OCI-LY7 (cell line): ENCODE data around the gene CSTPP1. TPM values are rescaled to one million over a fixed set of nuclear protein-coding genes. Genes with fewer than 3 reads are reported as not detected.

ENCODE experiments used
- BruUV-seq: library from RNA; stranded (reverse); fragments of 400-500 nt; replicated peaks from 2 replicates; lab custom pipeline; 2021; lab: Mats Ljungman, UMichigan
- CTCF ChIA-PET: fragments of 300-600 bp; sonication (Branson Sonifier 250); formaldehyde crosslinking; loops from one replicate; lab custom pipeline; 2022; ENCODE audit warnings: antibody characterized with exemption; ENCODE audit not compliant: unreplicated experiment; lab: Charles Lee
- POLR2A ChIA-PET: fragments of 300-600 bp; sonication (Branson Sonifier 250); formaldehyde crosslinking; loops from one replicate; lab custom pipeline; 2022; ENCODE audit warnings: antibody characterized with exemption; lab: Charles Lee
- DNase-seq: peaks from one replicate; pipeline ENCODE4 v3.0.0-alpha.2; 2015; ENCODE audit warnings: low spot score
- H2AFZ ChIP-seq: fragments of 200-600 bp; sonication (generic), shearing (Covaris generic); 2 replicates; pipeline ENCODE4 v1.6.1; 2014; ENCODE audit warnings: mild to moderate bottlenecking, antibody characterized with exemption, low read length, moderate library complexity
- H3K27ac ChIP-seq: fragments of 200-600 bp; sonication (generic); 2 replicates; pipeline ENCODE4 v1.5.1; 2014; ENCODE audit warnings: mixed run types, low read depth, mild to moderate bottlenecking, moderate library complexity, low read length, inconsistent platforms; ENCODE audit not compliant: poor library complexity, severe bottlenecking
- H3K36me3 ChIP-seq: fragments of 200-600 bp; sonication (generic); 2 replicates; pipeline ENCODE4 v1.6.1; 2014; ENCODE audit warnings: mild to moderate bottlenecking, antibody characterized with exemption, low read length, moderate library complexity, mixed read lengths; ENCODE audit not compliant: insufficient read depth
- H3K4me1 ChIP-seq: fragments of 200-600 bp; sonication (generic); 2 replicates; pipeline ENCODE4 v1.5.1; 2014; ENCODE audit warnings: mild to moderate bottlenecking, low read length; ENCODE audit not compliant: insufficient read depth, poor library complexity, severe bottlenecking
- H3K4me2 ChIP-seq: fragments of 200-600 bp; sonication (generic); 2 replicates; pipeline ENCODE4 v1.6.1; 2014; ENCODE audit warnings: mild to moderate bottlenecking, low read length
- H3K4me3 ChIP-seq: fragments of 200-600 bp; sonication (generic); 2 replicates; pipeline ENCODE4 v1.5.1; 2014; ENCODE audit warnings: mild to moderate bottlenecking, low read depth, low read length; ENCODE audit not compliant: poor library complexity, severe bottlenecking
- H3K79me2 ChIP-seq: fragments of 200-600 bp; sonication (generic); 2 replicates; pipeline ENCODE4 v1.6.1; 2016; ENCODE audit warnings: low read depth, mild to moderate bottlenecking, low read length, moderate library complexity, mixed read lengths; ENCODE audit not compliant: insufficient read depth
- H3K9me2 ChIP-seq: fragments of 200-600 bp; sonication (generic); 2 replicates; pipeline ENCODE4 v1.6.1; 2016; ENCODE audit warnings: mild to moderate bottlenecking, low read length, mixed read lengths; ENCODE audit not compliant: insufficient read depth
- H3K9me3 ChIP-seq: fragments of 200-600 bp; sonication (generic); 2 replicates; pipeline ENCODE4 v1.6.1; 2014; ENCODE audit warnings: mild to moderate bottlenecking, mixed run types, low read length, mixed read lengths
- H4K20me1 ChIP-seq: fragments of 200-600 bp; sonication (generic); 2 replicates; pipeline ENCODE4 v1.6.1; 2014; ENCODE audit warnings: mild to moderate bottlenecking, antibody characterized with exemption, low read length, moderate library complexity, mixed read lengths; ENCODE audit not compliant: insufficient read depth
- EZH2phosphoT487 ChIP-seq: fragments of 200-600 bp; sonication (generic); IDR thresholded peaks from 2 replicates; pipeline ENCODE4 v1.6.1; 2018; ENCODE audit warnings: low read depth, borderline replicate concordance, mild to moderate bottlenecking, mixed run types, antibody characterized with exemption, low read length, moderate library complexity, mixed read lengths
- intact Hi-C: fragments of 100-400 bp; cut with micrococcal nuclease; formaldehyde crosslinking; loops from one replicate; pipeline ENCODE4 v1.10.0; 2022; ENCODE audit not compliant: unreplicated experiment
- total RNA-seq, 2 experiments: library from RNA; depleted of rRNA in 1 of 2; stranded (reverse); fragments of >200 nt in 1 of 2; shearing (Covaris generic) in 1 of 2; gene quantifications; 2 replicates each; pipeline ENCODE4 v1.2.3, GENCODE V29; 2014 to 2022
- TF ChIP-seq, protein P1 (sequence below): fragments of 200-600 bp; sonication (generic); conservative IDR thresholded peaks from 2 replicates; pipeline ENCODE4 v1.5.1; 2014; ENCODE audit warnings: mild to moderate bottlenecking, antibody characterized with exemption, low read length, moderate library complexity, mixed read lengths

The CSTPP1 gene
- total RNA-seq, 2 experiments from 2014 or later, result 39.6 to 43.1 TPM

DNA sequence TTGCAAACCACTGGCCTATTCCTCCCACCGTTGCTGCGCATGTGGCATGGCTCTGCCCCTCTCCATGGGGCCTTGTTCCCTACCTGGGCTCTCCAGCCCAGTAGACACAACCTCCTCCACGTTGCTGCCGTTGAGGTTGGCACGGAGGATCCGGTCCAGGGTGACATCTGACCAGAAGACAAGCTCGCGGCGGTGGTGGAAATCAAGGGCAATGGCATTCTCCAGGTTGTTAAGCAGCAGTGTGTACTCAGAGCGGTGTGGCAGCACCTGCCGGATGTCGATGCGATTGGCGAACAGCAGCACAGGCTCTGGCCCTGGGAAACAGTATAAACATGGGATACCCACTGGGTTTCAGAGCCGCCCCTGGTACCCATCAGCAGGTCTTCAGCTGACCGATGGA lies 42.1 kb upstream of the CSTPP1 start:
- Histone ChIP-seq H3K27ac (no peak overlapping the region), H3K9me2 (no peaks in the 10 kb centered on the region), H3K79me2 (no peaks in the 10 kb centered on the region), H3K9me3 (no peaks in the 10 kb centered on the region), H3K4me3 (no peak overlapping the region), H2AFZ (no peak overlapping the region), H3K36me3 (peaks cover 73% of the 10 kb centered on the region), H4K20me1 (no peaks in the 10 kb centered on the region), H3K4me1 (peaks cover 4% of the 10 kb centered on the region), H3K4me2 (no peak overlapping the region)
- CTCF ChIA-PET, result no interaction called here
- intact Hi-C loops, result no loop called here
- no peak for TF ChIP-seq EZH2phosphoT487
- POLR2A ChIA-PET, result interaction anchor here (0.6 to 1.2 kb wide), 4 partner anchors 16 to 834 kb away, joined by 3 to 4 read pairs (median 4); no protein-coding TSS in a partner anchor
- DNase-seq, result no peak
- no TSS peak for BruUV-seq

DNA sequence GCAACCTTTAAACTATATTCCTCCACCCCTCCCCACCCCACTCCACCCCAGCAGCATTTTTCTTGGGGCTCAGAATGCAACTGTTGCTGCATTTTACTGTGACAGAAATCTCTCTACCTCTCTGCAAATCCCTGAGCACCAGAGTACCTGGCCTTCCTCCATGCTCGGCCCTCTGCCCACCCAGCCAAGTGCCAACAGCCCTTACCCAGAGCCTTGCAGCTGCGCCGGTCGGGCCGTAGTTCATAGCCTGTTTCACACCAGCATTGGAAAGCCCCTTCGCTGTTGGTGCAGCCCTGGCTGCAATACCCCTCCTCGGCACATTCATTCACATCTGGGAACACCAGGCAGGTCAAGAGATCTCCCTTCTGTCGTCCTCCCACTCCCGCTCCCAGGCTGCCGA lies 41.6 kb upstream of the CSTPP1 start:
- intact Hi-C loops, result no loop called here
- Histone ChIP-seq H3K4me2 (no peak overlapping the region), H3K9me2 (no peaks in the 10 kb centered on the region), H3K4me3 (no peak overlapping the region), H3K9me3 (no peaks in the 10 kb centered on the region), H3K36me3 (peaks cover 73% of the 10 kb centered on the region), H3K27ac (no peak overlapping the region), H4K20me1 (no peaks in the 10 kb centered on the region), H2AFZ (no peak overlapping the region), H3K4me1 (peaks cover 1% of the 10 kb centered on the region), H3K79me2 (no peaks in the 10 kb centered on the region)
- no TSS peak for BruUV-seq
- TF ChIP-seq, protein P1, sequence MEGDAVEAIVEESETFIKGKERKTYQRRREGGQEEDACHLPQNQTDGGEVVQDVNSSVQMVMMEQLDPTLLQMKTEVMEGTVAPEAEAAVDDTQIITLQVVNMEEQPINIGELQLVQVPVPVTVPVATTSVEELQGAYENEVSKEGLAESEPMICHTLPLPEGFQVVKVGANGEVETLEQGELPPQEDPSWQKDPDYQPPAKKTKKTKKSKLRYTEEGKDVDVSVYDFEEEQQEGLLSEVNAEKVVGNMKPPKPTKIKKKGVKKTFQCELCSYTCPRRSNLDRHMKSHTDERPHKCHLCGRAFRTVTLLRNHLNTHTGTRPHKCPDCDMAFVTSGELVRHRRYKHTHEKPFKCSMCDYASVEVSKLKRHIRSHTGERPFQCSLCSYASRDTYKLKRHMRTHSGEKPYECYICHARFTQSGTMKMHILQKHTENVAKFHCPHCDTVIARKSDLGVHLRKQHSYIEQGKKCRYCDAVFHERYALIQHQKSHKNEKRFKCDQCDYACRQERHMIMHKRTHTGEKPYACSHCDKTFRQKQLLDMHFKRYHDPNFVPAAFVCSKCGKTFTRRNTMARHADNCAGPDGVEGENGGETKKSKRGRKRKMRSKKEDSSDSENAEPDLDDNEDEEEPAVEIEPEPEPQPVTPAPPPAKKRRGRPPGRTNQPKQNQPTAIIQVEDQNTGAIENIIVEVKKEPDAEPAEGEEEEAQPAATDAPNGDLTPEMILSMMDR, result no peak
- TF ChIP-seq EZH2phosphoT487, result no peak
- CTCF ChIA-PET, result no interaction called here
- POLR2A ChIA-PET, result interaction anchor here (1.2 kb wide), 1 partner anchor 260 kb away, joined by 4 read pairs; no protein-coding TSS in a partner anchor
- no peak for DNase-seq

DNA sequence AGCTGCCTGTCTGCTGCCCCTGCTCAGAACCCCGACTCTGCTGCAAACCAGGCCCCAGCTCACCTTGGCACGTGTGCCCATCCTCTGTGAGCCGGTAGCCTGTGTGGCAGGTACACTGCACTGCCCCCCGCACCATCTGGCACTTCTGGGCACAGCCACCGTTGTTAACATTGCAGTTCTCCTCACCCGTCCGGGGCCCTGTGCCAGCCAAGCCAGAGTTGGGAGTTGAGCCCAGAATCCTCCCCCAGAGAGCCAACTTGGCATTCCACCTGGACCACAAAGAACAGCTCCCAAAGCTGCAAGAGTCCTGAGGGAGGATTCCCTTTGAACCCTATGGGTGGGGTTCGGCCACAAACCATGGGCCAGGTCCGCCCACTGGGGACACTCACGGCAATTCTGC lies 40.7 kb upstream of the CSTPP1 start:
- no peaks in the 10 kb centered on the region for H3K9me2 ChIP-seq
- no peaks in the 10 kb centered on the region for H4K20me1 ChIP-seq
- CTCF ChIA-PET, result no interaction called here
- H3K4me1 ChIP-seq, result no peaks in the 10 kb centered on the region
- peaks cover 72% of the 10 kb centered on the region for H3K36me3 ChIP-seq
- TF ChIP-seq, protein P1, result no peak
- no peak for TF ChIP-seq EZH2phosphoT487
- DNase-seq, result no peak
- no peak overlapping the region for H2AFZ ChIP-seq
- H3K4me3 ChIP-seq, result no peak overlapping the region
- intact Hi-C loops, result no loop called here
- no peak overlapping the region for H3K4me2 ChIP-seq
- BruUV-seq, result no TSS peak
- no peaks in the 10 kb centered on the region for H3K79me2 ChIP-seq
- H3K27ac ChIP-seq, result no peak overlapping the region
- POLR2A ChIA-PET, result no interaction called here
- H3K9me3 ChIP-seq, result no peaks in the 10 kb centered on the region
